ENCODE data around the gene MRPL2. TPM values are rescaled to one million over a fixed set of nuclear protein-coding genes. Genes with fewer than 3 reads are reported as not detected.
A peak's percentile ranks its signal among the peaks of the same experiment; 100 is the strongest.

The MRPL2 gene
- total RNA-seq (10 to 100 TPM; 42.8 to 48.0 TPM), total RNA-seq (1.7 to 6.5 (median 3.6) reads per million in 172 experiments)
- polyA plus RNA-seq (2013, experiment 1 of 2), result 31.5 TPM
- 33.1 TPM for polyA plus RNA-seq (2013, experiment 2 of 2)

- ChIA-PET POLR2A (interaction anchor here (0.5 to 2.2 kb wide), 22 partner anchors 8 to 1273 kb away, joined by 3 to 31 read pairs (median 4); partner anchors contain the start of genes CNPY3, KLHDC3, MEA1 and PEX6), CTCF (interaction anchor here (1.4 kb wide), 1 partner anchor 84 kb away, joined by 4 read pairs; no protein-coding TSS in a partner anchor)
- peak within 1 kb of the TSS; percentile 89 for H3K4me3 ChIP-seq (ENCODE audit: low read length)
- H3K27me3 Mint-ChIP-seq, result no peaks in the 10 kb centered on the region
- no peaks in the 10 kb centered on the region for H3K9me3 Mint-ChIP-seq
- peak within 1 kb of the TSS; percentile 85 to 95 for H3K27ac ChIP-seq (ENCODE audit: low read depth in 1 of 2, low read length in 2 of 2)
- H3K9me3 ChIP-seq (ENCODE audit: control insufficient read depth in 1 of 2, insufficient read depth in 1 of 2, low read length in 2 of 2), result no peaks in the 10 kb centered on the region
- H3K36me3 Mint-ChIP-seq (ENCODE audit: low read depth), result peaks cover 59% of the 10 kb centered on the region
- peak; percentile 97 for ATAC-seq (ENCODE audit: poor library complexity)
- peak; percentile 94 to 99 (median 97) for DNase-seq
- H3K4me3 Mint-ChIP-seq, result peak within 1 kb of the TSS; percentile 91
- intact Hi-C loops (cut with DNase I, micrococcal nuclease), result loop anchor here (1.0 to 10.0 kb wide), 7 partner anchors 44 to 1165 kb away; partner anchors contain the start of genes KLHDC3 (in 1 of the 2), PPP2R5D (in 1 of the 2), SRF (in 1 of the 2) and USP49 (in 1 of the 2)
- H3K36me3 ChIP-seq (ENCODE audit: insufficient read depth, low read length), result peaks cover 28% of the 10 kb centered on the region
- H3K27me3 ChIP-seq (ENCODE audit: control insufficient read depth in 1 of 2, insufficient read depth in 2 of 2, low read length in 2 of 2), result no peaks in the 10 kb centered on the region
- H3K4me1 Mint-ChIP-seq (ENCODE audit: low read depth), result peaks cover 50% of the 10 kb centered on the region
- H3K4me1 ChIP-seq (ENCODE audit: insufficient read depth, low read length), result peaks cover 29% of the 10 kb centered on the region
- peak within 1 kb of the TSS; percentile 96 for H3K27ac Mint-ChIP-seq
- TF ChIP-seq CTCF (IDR thresholded peaks at IDR 0.05), result no peak
Observed at GRCh38 chr6:43059168-43060033, at the start of gene MRPL2, which contains the start of gene KLC4. MRPL2 (minus strand) TSS chr6:43059434; CDS start chr6:43059381, 53 bp downstream. KLC4 (plus strand) TSS chr6:43059631; CDS start chr6:43061336, 1,705 bp downstream.

GRCh38 chr6:43107344-43108062, 48.3 kb upstream of the MRPL2 start:
- no peaks in the 10 kb centered on the region for H3K27me3 Mint-ChIP-seq
- H3K9me3 Mint-ChIP-seq, result no peaks in the 10 kb centered on the region
- DNase-seq, result no peak
- Histone ChIP-seq H3K27ac (ENCODE audit: low read depth in 1 of 2, low read length in 2 of 2) (no peak overlapping the region), H3K9me3 (ENCODE audit: control insufficient read depth in 1 of 2, insufficient read depth in 1 of 2, low read length in 2 of 2) (no peaks in the 10 kb centered on the region), H3K36me3 (ENCODE audit: insufficient read depth, low read length) (no peaks in the 10 kb centered on the region), H3K4me1 (ENCODE audit: insufficient read depth, low read length) (no peaks in the 10 kb centered on the region), H3K27me3 (ENCODE audit: control insufficient read depth in 1 of 2, insufficient read depth in 2 of 2, low read length in 2 of 2) (no peaks in the 10 kb centered on the region), H3K4me3 (ENCODE audit: low read length) (no peak overlapping the region)
- H3K36me3 Mint-ChIP-seq (ENCODE audit: low read depth), result no peaks in the 10 kb centered on the region
- intact Hi-C loops (cut with DNase I, micrococcal nuclease), result no loop called here
- no peak overlapping the region for H3K27ac Mint-ChIP-seq
- POLR2A ChIA-PET, result no interaction called here
- no peak overlapping the region for H3K4me3 Mint-ChIP-seq
- TF ChIP-seq CTCF (IDR thresholded peaks at IDR 0.05), result no peak
- CTCF ChIA-PET, result no interaction called here
- H3K4me1 Mint-ChIP-seq (ENCODE audit: low read depth), result peaks cover 4% of the 10 kb centered on the region
- no peak for ATAC-seq (ENCODE audit: poor library complexity)

- no peak overlapping the region for H3K27ac Mint-ChIP-seq
- TF ChIP-seq CTCF (IDR thresholded peaks at IDR 0.05), result no peak
- ChIA-PET CTCF (no interaction called here), POLR2A (no interaction called here)
- H3K4me1 Mint-ChIP-seq (ENCODE audit: low read depth), result peaks cover 4% of the 10 kb centered on the region
- H3K36me3 Mint-ChIP-seq (ENCODE audit: low read depth), result no peaks in the 10 kb centered on the region
- no peak overlapping the region for H3K4me3 Mint-ChIP-seq
- Histone ChIP-seq H3K9me3 (ENCODE audit: control insufficient read depth in 1 of 2, insufficient read depth in 1 of 2, low read length in 2 of 2) (no peaks in the 10 kb centered on the region), H3K27ac (ENCODE audit: low read depth in 1 of 2, low read length in 2 of 2) (no peak overlapping the region), H3K27me3 (ENCODE audit: control insufficient read depth in 1 of 2, insufficient read depth in 2 of 2, low read length in 2 of 2) (no peaks in the 10 kb centered on the region), H3K36me3 (ENCODE audit: insufficient read depth, low read length) (no peaks in the 10 kb centered on the region), H3K4me3 (ENCODE audit: low read length) (no peak overlapping the region), H3K4me1 (ENCODE audit: insufficient read depth, low read length) (no peaks in the 10 kb centered on the region)
- no peaks in the 10 kb centered on the region for H3K9me3 Mint-ChIP-seq
- no peaks in the 10 kb centered on the region for H3K27me3 Mint-ChIP-seq
- no peak for DNase-seq
- no peak for ATAC-seq (ENCODE audit: poor library complexity)
- intact Hi-C loops (cut with DNase I, micrococcal nuclease), result no loop called here
Observed at GRCh38 chr6:43105538-43106222, 46.4 kb upstream of the MRPL2 start.

Data from CD4-positive, alpha-beta T cell (primary cell).